ENCODE data around the gene TK2. TPM values are rescaled to one million over a fixed set of nuclear protein-coding genes. Genes with fewer than 3 reads are reported as not detected.
A peak's percentile ranks its signal among the peaks of the same experiment; 100 is the strongest.

TK2 gene
- polyA plus RNA-seq, 6 donors from 2014 or later, result 1.8 to 5.9 (median 3.8) TPM

GRCh38 chr16:66551348-66551759, 1.4 kb upstream of the TK2 start:
- ATAC-seq (ENCODE audit: low read depth in 2 of 2), result peak; percentile 50 to 52
- Mint-ChIP-seq H3K4me3 (peak overlapping the region; percentile 92 to 99 (median 97)), H3K27ac (peak overlapping the region; percentile 57 to 95 (median 92)), H3K4me1 (peaks cover 78 to 95% (median 82%) of the 10 kb centered on the region in 3 donors), H3K27me3 (no peaks in the 10 kb centered on the region), H3K9me3 (no peaks in the 10 kb centered on the region), H3K36me3 (peaks cover 0 to 13% of the 10 kb centered on the region in 2 donors)
- DNase-seq, result peak; percentile 50

- H3K27me3 Mint-ChIP-seq, result no peaks in the 10 kb centered on the region
- peaks cover 66 to 94% (median 69%) of the 10 kb centered on the region in 3 donors for H3K4me1 Mint-ChIP-seq
- no peaks in the 10 kb centered on the region for H3K9me3 Mint-ChIP-seq
- H3K27ac Mint-ChIP-seq, result peak overlapping the region; percentile 1 to 92 (median 86)
- ATAC-seq (ENCODE audit: low read depth in 2 of 2), result no peak
- peak overlapping the region; percentile 62 to 91 (median 82) for H3K4me3 Mint-ChIP-seq
- H3K36me3 Mint-ChIP-seq, result no peaks in the 10 kb centered on the region
- no peak for DNase-seq
Observed at GRCh38 chr16:66548868-66549267, 1.1 kb downstream of the TK2 start.

- peak overlapping the region in 4 of 6 donors; percentile 62 to 91 (median 78) for H3K27ac Mint-ChIP-seq
- H3K4me3 Mint-ChIP-seq, result peak overlapping the region in 7 of 8 donors; percentile 4 to 91 (median 76)
- H3K9me3 Mint-ChIP-seq, result no peaks in the 10 kb centered on the region
- H3K36me3 Mint-ChIP-seq, result no peaks in the 10 kb centered on the region
- DNase-seq, result no peak
- peaks cover 62 to 94% (median 69%) of the 10 kb centered on the region in 3 donors for H3K4me1 Mint-ChIP-seq
- no peak for ATAC-seq (ENCODE audit: low read depth in 2 of 2)
- H3K27me3 Mint-ChIP-seq, result no peaks in the 10 kb centered on the region
Observed at GRCh38 chr16:66548068-66548467, 1.9 kb downstream of the TK2 start.

- ATAC-seq (ENCODE audit: low read depth in 2 of 2) (no peak), DNase-seq (no peak)
- Mint-ChIP-seq H3K4me1 (peaks cover 57 to 94% (median 64%) of the 10 kb centered on the region in 3 donors), H3K36me3 (no peaks in the 10 kb centered on the region), H3K27ac (peak overlapping the region in 5 of 6 donors; percentile 39 to 90 (median 65)), H3K27me3 (no peaks in the 10 kb centered on the region), H3K9me3 (no peaks in the 10 kb centered on the region), H3K4me3 (peak overlapping the region in 7 of 8 donors; percentile 9 to 91 (median 62))
Observed at GRCh38 chr16:66547101-66547989, 2.6 kb downstream of the TK2 start.

GRCh38 chr16:66544016-66544757, 5.7 kb downstream of the TK2 start:
- H3K27ac Mint-ChIP-seq, result peak overlapping the region; percentile 13 to 86 (median 53)
- peaks cover 63 to 89% (median 78%) of the 10 kb centered on the region in 3 donors for H3K4me1 Mint-ChIP-seq
- ATAC-seq (ENCODE audit: low read depth in 2 of 2) (peak in 1 of 2 donors; percentile 29), DNase-seq (no peak)
- peak overlapping the region in 7 of 8 donors; percentile 7 to 81 (median 45) for H3K4me3 Mint-ChIP-seq
- H3K9me3 Mint-ChIP-seq, result no peaks in the 10 kb centered on the region
- no peaks in the 10 kb centered on the region for H3K36me3 Mint-ChIP-seq
- no peaks in the 10 kb centered on the region for H3K27me3 Mint-ChIP-seq

- no peaks in the 10 kb centered on the region for H3K27me3 Mint-ChIP-seq
- DNase-seq (no peak), ATAC-seq (ENCODE audit: low read depth in 2 of 2) (no peak)
- peak overlapping the region in 4 of 8 donors; percentile 33 to 65 (median 52) for H3K4me3 Mint-ChIP-seq
- no peaks in the 10 kb centered on the region for H3K9me3 Mint-ChIP-seq
- peaks cover 62 to 89% (median 76%) of the 10 kb centered on the region in 3 donors for H3K4me1 Mint-ChIP-seq
- H3K27ac Mint-ChIP-seq, result peak overlapping the region in 5 of 6 donors; percentile 13 to 86 (median 73)
- no peaks in the 10 kb centered on the region for H3K36me3 Mint-ChIP-seq
Observed at GRCh38 chr16:66543541-66543940, 6.4 kb downstream of the TK2 start.

GRCh38 chr16:66542396-66542795, 7.5 kb downstream of the TK2 start:
- DNase-seq (no peak), ATAC-seq (ENCODE audit: low read depth in 2 of 2) (no peak)
- Mint-ChIP-seq H3K4me3 (peak overlapping the region in 1 of 8 donors; percentile 9), H3K4me1 (peaks cover 59 to 89% (median 75%) of the 10 kb centered on the region in 3 donors), H3K36me3 (no peaks in the 10 kb centered on the region), H3K27ac (no peak overlapping the region), H3K9me3 (no peaks in the 10 kb centered on the region), H3K27me3 (no peaks in the 10 kb centered on the region)

GRCh38 chr16:66541388-66542355, 8.2 kb downstream of the TK2 start:
- no peaks in the 10 kb centered on the region for H3K27me3 Mint-ChIP-seq
- ATAC-seq (ENCODE audit: low read depth in 2 of 2) (no peak), DNase-seq (no peak)
- peaks cover 56 to 85% (median 73%) of the 10 kb centered on the region in 3 donors for H3K4me1 Mint-ChIP-seq
- H3K36me3 Mint-ChIP-seq, result no peaks in the 10 kb centered on the region
- H3K27ac Mint-ChIP-seq, result peak overlapping the region in 1 of 6 donors; percentile 23
- no peaks in the 10 kb centered on the region for H3K9me3 Mint-ChIP-seq
- H3K4me3 Mint-ChIP-seq, result peak overlapping the region in 1 of 8 donors; percentile 33

- Mint-ChIP-seq H3K4me1 (peaks cover 48 to 81% (median 67%) of the 10 kb centered on the region in 3 donors), H3K4me3 (peak overlapping the region; percentile 24 to 89 (median 82)), H3K9me3 (no peaks in the 10 kb centered on the region), H3K36me3 (no peaks in the 10 kb centered on the region), H3K27me3 (no peaks in the 10 kb centered on the region), H3K27ac (peak overlapping the region; percentile 71 to 80 (median 77))
- ATAC-seq (ENCODE audit: low read depth in 2 of 2) (peak; percentile 85), DNase-seq (peak; percentile 42)
Observed at GRCh38 chr16:66539623-66540469, 10.1 kb downstream of the TK2 start.

- Mint-ChIP-seq H3K9me3 (no peaks in the 10 kb centered on the region), H3K4me1 (peaks cover 46 to 78% (median 61%) of the 10 kb centered on the region in 3 donors), H3K27me3 (no peaks in the 10 kb centered on the region), H3K4me3 (peak overlapping the region in 7 of 8 donors; percentile 69 to 88 (median 80)), H3K27ac (peak overlapping the region in 5 of 6 donors; percentile 28 to 80 (median 71)), H3K36me3 (no peaks in the 10 kb centered on the region)
- ATAC-seq (ENCODE audit: low read depth in 2 of 2), result no peak
- no peak for DNase-seq
Observed at GRCh38 chr16:66538910-66539309, 11.0 kb downstream of the TK2 start.

- Mint-ChIP-seq H3K27me3 (no peaks in the 10 kb centered on the region), H3K9me3 (no peaks in the 10 kb centered on the region), H3K4me3 (no peak overlapping the region), H3K27ac (no peak overlapping the region), H3K36me3 (no peaks in the 10 kb centered on the region), H3K4me1 (peaks cover 40 to 72% (median 45%) of the 10 kb centered on the region in 3 donors)
- no peak for ATAC-seq (ENCODE audit: low read depth in 2 of 2)
- DNase-seq, result no peak
Observed at GRCh38 chr16:66537236-66537635, 12.7 kb downstream of the TK2 start.

GRCh38 chr16:66536525-66536924, 13.4 kb downstream of the TK2 start:
- Mint-ChIP-seq H3K27ac (peak overlapping the region in 1 of 6 donors; percentile 79), H3K4me1 (peaks cover 37 to 65% (median 39%) of the 10 kb centered on the region in 3 donors), H3K4me3 (no peak overlapping the region), H3K27me3 (no peaks in the 10 kb centered on the region), H3K9me3 (no peaks in the 10 kb centered on the region), H3K36me3 (no peaks in the 10 kb centered on the region)
- DNase-seq, result no peak
- no peak for ATAC-seq (ENCODE audit: low read depth in 2 of 2)
